Type B pancreatic cell (in vitro differentiated cells): ENCODE measurements around the gene TM4SF4. TPM values are rescaled to one million over a fixed set of nuclear protein-coding genes. Genes with fewer than 3 reads are reported as not detected.

Source experiments
- DNase-seq: peaks from one replicate; pipeline ENCODE4 v3.0.0; 2021; ENCODE audit warnings: mixed read lengths; ENCODE audit not compliant: unreplicated experiment; ENCODE audit errors: extremely low spot score
- H3K27ac Mint-ChIP-seq: 2 replicates; pipeline ENCODE4 v1.8.0; 2021; ENCODE audit warnings: mild to moderate bottlenecking, mixed read lengths
- H3K27me3 Mint-ChIP-seq: 2 replicates; pipeline ENCODE4 v1.8.0; 2021; ENCODE audit warnings: mixed read lengths
- H3K36me3 Mint-ChIP-seq: 2 replicates; pipeline ENCODE4 v1.8.0; 2021; ENCODE audit warnings: mixed read lengths
- H3K4me1 Mint-ChIP-seq: one replicate; pipeline ENCODE4 v1.8.0; 2021; ENCODE audit warnings: mixed read lengths; ENCODE audit not compliant: unreplicated experiment
- H3K4me3 Mint-ChIP-seq: 2 replicates; pipeline ENCODE4 v1.8.0; 2021; ENCODE audit warnings: mild to moderate bottlenecking, mixed read lengths
- H3K9me3 Mint-ChIP-seq: 2 replicates; pipeline ENCODE4 v1.8.0; 2021; ENCODE audit warnings: mixed read lengths
- total RNA-seq: library from RNA; stranded (reverse); gene quantifications from 2 replicates; pipeline ENCODE4 v1.2.1, GENCODE V29; 2021; ENCODE audit warnings: low replicate concordance
- TF ChIP-seq, protein P1 (sequence below): fragments of 200-600 bp; sonication (generic); conservative IDR thresholded peaks from 2 replicates; pipeline ENCODE4 v1.5.0; 2021; ENCODE audit warnings: antibody characterized with exemption, mild to moderate bottlenecking

TM4SF4 gene
- total RNA-seq, 1 donor from 2014 or later, result 18.1 TPM

DNA sequence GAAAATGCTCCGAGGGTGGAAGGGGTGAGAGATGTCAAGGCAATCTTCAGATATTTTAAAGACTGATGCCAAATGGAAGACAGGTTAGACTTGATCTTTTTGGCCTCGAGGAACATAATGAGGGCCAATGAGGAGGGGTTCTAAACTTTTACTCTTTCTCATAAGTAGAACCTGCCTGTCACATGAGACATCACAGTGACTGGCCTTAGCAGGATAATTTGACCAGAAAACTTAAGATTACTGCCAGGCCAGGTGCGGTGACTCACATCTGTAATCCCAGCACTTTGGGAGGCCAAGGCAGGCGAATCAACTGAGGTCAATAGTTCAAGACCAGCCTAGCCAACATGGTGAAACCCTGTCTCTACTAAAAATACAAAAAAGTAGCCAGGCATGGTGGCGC, 12.2 kb downstream of the TM4SF4 start:
- no peak for DNase-seq
- no peaks in the 10 kb centered on the region for H3K4me1 Mint-ChIP-seq
- H3K4me3 Mint-ChIP-seq, result no peak overlapping the region
- peaks cover 6% of the 10 kb centered on the region for H3K9me3 Mint-ChIP-seq
- TF ChIP-seq, protein P1, sequence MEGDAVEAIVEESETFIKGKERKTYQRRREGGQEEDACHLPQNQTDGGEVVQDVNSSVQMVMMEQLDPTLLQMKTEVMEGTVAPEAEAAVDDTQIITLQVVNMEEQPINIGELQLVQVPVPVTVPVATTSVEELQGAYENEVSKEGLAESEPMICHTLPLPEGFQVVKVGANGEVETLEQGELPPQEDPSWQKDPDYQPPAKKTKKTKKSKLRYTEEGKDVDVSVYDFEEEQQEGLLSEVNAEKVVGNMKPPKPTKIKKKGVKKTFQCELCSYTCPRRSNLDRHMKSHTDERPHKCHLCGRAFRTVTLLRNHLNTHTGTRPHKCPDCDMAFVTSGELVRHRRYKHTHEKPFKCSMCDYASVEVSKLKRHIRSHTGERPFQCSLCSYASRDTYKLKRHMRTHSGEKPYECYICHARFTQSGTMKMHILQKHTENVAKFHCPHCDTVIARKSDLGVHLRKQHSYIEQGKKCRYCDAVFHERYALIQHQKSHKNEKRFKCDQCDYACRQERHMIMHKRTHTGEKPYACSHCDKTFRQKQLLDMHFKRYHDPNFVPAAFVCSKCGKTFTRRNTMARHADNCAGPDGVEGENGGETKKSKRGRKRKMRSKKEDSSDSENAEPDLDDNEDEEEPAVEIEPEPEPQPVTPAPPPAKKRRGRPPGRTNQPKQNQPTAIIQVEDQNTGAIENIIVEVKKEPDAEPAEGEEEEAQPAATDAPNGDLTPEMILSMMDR, result no peak
- H3K27ac Mint-ChIP-seq, result peak overlapping the region; percentile 48
- H3K36me3 Mint-ChIP-seq, result no peaks in the 10 kb centered on the region
- H3K27me3 Mint-ChIP-seq, result peaks cover 3% of the 10 kb centered on the region

DNA sequence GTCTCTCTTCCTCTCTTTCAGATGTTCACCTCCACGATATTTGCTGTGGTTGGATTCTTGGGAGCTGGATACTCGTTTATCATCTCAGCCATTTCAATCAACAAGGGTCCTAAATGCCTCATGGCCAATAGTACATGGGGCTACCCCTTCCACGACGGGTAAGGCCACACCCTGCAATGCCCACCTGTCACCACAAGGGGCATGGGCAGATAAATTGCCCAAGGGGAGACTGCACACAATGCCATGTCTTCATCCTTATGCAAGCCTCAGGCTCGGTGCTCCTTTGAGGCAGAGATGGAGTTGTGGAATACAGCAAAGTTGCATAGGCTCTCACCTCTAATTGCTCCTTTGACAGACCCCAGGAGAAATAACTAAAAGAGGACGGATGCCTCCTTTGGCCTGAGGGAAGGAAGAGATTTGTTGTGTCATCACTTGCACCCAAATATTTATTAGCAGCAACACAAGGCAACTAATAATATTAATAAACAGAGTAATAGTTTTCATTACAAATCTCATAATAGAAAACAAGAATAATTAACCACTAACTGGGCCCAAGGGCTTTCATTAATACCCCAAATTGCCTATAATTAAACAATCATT, 13.2 kb downstream of the TM4SF4 start:
- no peak for DNase-seq
- H3K4me1 Mint-ChIP-seq, result no peaks in the 10 kb centered on the region

DNA sequence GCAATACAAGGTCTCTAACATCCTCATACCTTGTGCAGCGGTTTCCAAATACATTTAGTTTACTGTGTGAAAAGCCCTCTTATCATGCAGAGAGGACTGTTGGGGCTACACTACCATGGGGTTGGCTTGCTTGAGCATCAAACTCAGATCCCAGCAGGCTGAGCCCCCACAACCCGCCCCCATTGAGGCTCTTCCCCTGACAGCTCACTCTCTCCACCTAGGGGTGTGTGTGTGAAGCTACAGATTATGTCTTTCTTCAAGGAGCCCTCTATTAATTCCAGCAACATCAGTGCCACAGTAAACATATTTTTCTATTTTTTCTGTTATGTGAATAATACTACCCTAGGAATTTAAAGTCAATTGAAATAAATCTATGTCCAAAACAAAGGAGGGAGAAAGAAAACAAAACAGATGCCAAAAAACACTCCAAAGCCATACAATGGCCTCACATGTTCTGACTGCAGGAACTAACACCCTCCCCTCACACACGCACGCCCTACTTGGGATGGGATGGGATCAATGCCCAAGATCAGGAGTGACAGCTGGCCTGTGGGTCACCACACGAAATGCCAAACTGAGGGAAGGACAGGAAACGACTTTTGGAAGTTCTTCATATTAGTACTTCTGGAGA, 14.7 kb downstream of the TM4SF4 start:
- peaks cover 4% of the 10 kb centered on the region for H3K4me1 Mint-ChIP-seq
- H3K27me3 Mint-ChIP-seq, result peaks cover 4% of the 10 kb centered on the region
- peaks cover 6% of the 10 kb centered on the region for H3K9me3 Mint-ChIP-seq
- TF ChIP-seq, protein P1, result peak; percentile 65
- H3K4me3 Mint-ChIP-seq, result no peak overlapping the region
- H3K27ac Mint-ChIP-seq, result no peak overlapping the region
- no peaks in the 10 kb centered on the region for H3K36me3 Mint-ChIP-seq
- DNase-seq, result no peak

More for the DNA sequence above, 13.2 kb downstream of the TM4SF4 start:
- Mint-ChIP-seq H3K36me3 (no peaks in the 10 kb centered on the region), H3K27me3 (peaks cover 4% of the 10 kb centered on the region), H3K27ac (no peak overlapping the region), H3K4me3 (no peak overlapping the region), H3K9me3 (peaks cover 6% of the 10 kb centered on the region)
- TF ChIP-seq, protein P1, result peak; percentile 65

DNA sequence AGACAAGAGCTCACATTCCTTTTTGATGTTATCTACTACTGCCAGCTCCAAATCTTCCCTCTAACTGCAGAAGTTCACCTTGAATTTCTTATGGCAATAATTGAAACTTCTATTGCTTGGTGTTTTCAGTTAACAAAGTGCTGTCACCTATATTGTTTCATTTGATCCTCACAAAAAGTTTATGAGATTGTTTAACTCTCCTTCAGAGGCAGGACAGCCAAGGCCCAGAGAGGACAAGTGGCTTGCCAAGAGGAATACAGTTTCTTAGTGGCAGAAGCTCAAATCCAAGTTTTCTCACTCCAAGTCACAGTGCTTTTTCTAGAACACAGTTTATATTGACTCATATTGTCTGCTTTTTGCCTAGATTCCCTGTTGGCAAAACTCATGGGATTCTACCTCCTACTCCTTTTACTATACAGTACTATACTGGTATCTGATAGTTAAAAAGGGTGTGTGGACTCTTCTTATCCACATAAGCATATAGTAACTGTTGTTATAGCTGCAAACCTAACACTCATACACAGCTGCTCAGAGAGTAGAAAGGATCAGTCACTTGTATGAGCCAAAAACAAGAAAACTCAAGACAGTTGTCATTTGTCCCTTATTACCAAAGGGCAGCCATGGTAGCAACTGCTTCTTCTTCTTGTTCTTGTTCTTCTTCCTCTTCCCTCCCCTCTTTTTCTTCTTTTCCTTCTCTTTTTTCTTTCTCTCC, 15.9 kb downstream of the TM4SF4 start:
- no peaks in the 10 kb centered on the region for H3K36me3 Mint-ChIP-seq
- no peak for DNase-seq
- peaks cover 6% of the 10 kb centered on the region for H3K9me3 Mint-ChIP-seq
- TF ChIP-seq, protein P1, result no peak
- H3K4me1 Mint-ChIP-seq, result peaks cover 6% of the 10 kb centered on the region
- no peak overlapping the region for H3K4me3 Mint-ChIP-seq
- H3K27me3 Mint-ChIP-seq, result peaks cover 4% of the 10 kb centered on the region
- no peak overlapping the region for H3K27ac Mint-ChIP-seq

DNA sequence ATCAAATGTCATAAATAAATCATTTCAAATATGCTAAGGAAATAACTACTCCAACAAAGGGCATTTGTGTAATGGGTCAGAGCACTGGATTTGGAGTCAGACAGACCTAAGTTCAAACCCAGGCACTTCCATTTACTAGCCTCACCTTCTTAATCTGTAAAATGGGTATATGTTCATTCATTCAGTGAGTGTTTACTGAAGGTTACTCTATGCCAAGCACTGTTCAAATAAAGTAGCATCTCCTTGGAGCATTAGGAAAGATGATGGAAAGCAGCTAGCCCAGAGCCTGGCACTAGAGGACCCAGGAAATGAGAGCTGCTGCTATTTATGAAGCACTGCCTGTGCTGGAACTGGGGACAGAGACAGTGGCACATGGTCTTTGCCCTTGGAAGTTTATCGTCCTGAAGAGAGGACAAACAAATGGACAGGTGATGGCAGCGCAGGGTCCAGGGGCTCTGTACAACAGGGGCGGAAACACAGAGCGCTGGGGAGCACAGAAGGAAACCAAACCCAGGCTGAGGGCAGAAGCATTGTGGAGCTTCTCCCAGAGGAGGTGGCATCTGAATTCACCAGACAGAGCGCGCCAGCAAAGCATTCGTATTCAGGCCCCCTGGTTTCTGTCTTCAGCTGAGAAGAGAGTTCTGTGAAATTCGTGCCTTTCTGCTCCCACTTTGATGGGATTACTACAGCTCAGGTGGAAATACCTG, 19.0 kb downstream of the TM4SF4 start:
- peaks cover 4% of the 10 kb centered on the region for H3K27me3 Mint-ChIP-seq
- TF ChIP-seq, protein P1, result no peak
- H3K27ac Mint-ChIP-seq, result no peak overlapping the region
- no peak overlapping the region for H3K4me3 Mint-ChIP-seq
- H3K9me3 Mint-ChIP-seq, result no peaks in the 10 kb centered on the region
- H3K4me1 Mint-ChIP-seq, result peaks cover 6% of the 10 kb centered on the region
- no peak for DNase-seq
- H3K36me3 Mint-ChIP-seq, result no peaks in the 10 kb centered on the region
